ENCODE measurements around the gene C4BPB. TPM values are rescaled to one million over a fixed set of nuclear protein-coding genes. Genes with fewer than 3 reads are reported as not detected.

Gene C4BPB
- total and polyA plus RNA-seq, 2 experiments from 2014 or later: not detected

GRCh38 chr1:207128336-207128921, 39.8 kb downstream of the C4BPB start:
- Histone ChIP-seq H3K27ac (no peak overlapping the region), H3K79me2 (ENCODE audit: insufficient read depth) (no peaks in the 10 kb centered on the region), H4K20me1 (ENCODE audit: insufficient read depth) (no peaks in the 10 kb centered on the region), H3K36me3 (ENCODE audit: low read depth) (no peaks in the 10 kb centered on the region), H2AFZ (no peak overlapping the region), H3K4me2 (ENCODE audit: unreplicated experiment) (no peak overlapping the region), H3K27me3 (replicated peaks; ENCODE audit: insufficient read depth) (no peaks in the 10 kb centered on the region; the same call in 1 of the 2 replicates), H3K4me1 (ENCODE audit: insufficient read depth) (no peaks in the 10 kb centered on the region), H3K9ac (no peak overlapping the region), H3F3A (ENCODE audit: insufficient read depth) (no peaks in the 10 kb centered on the region), H3K9me3 (ENCODE audit: low read depth) (peaks cover 4% of the 10 kb centered on the region), H3K9me2 (ENCODE audit: insufficient read depth) (no peaks in the 10 kb centered on the region), H3K4me3 (no peak overlapping the region)
- no peak for DNase-seq
- in situ Hi-C loops (cut with MboI): no loop called here
- TF ChIP-seq EZH2 (IDR thresholded peaks at IDR 0.05; ENCODE audit: insufficient read depth, poor library complexity, severe bottlenecking) (no peak), EZH2phosphoT487 (IDR thresholded peaks at IDR 0.05; ENCODE audit: insufficient read depth, low read depth) (no peak)

- H3K4me2 ChIP-seq (ENCODE audit: unreplicated experiment): no peak overlapping the region
- H3K27me3 ChIP-seq (replicated peaks; ENCODE audit: insufficient read depth): no peaks in the 10 kb centered on the region; the same call in 1 of the 2 replicates
- in situ Hi-C loops (cut with MboI): no loop called here
- H3K27ac ChIP-seq: no peak overlapping the region
- no peak for DNase-seq
- H3K36me3 ChIP-seq (ENCODE audit: low read depth): no peaks in the 10 kb centered on the region
- H3F3A ChIP-seq (ENCODE audit: insufficient read depth): no peaks in the 10 kb centered on the region
- no peaks in the 10 kb centered on the region for H4K20me1 ChIP-seq (ENCODE audit: insufficient read depth)
- TF ChIP-seq EZH2 (IDR thresholded peaks at IDR 0.05; ENCODE audit: insufficient read depth, poor library complexity, severe bottlenecking): no peak
- no peak for TF ChIP-seq EZH2phosphoT487 (IDR thresholded peaks at IDR 0.05; ENCODE audit: insufficient read depth, low read depth)
- H3K9ac ChIP-seq: no peak overlapping the region
- H3K9me2 ChIP-seq (ENCODE audit: insufficient read depth): no peaks in the 10 kb centered on the region
- peaks cover 4% of the 10 kb centered on the region for H3K9me3 ChIP-seq (ENCODE audit: low read depth)
- no peaks in the 10 kb centered on the region for H3K79me2 ChIP-seq (ENCODE audit: insufficient read depth)
- H3K4me3 ChIP-seq: no peak overlapping the region
- H3K4me1 ChIP-seq (ENCODE audit: insufficient read depth): no peaks in the 10 kb centered on the region
- no peak overlapping the region for H2AFZ ChIP-seq
These were observed 40.4 kb downstream of the C4BPB start for GRCh38 chr1:207129053-207129452.

GRCh38 chr1:207130252-207131036, 41.8 kb downstream of the C4BPB start:
- Histone ChIP-seq H3K79me2 (ENCODE audit: insufficient read depth) (no peaks in the 10 kb centered on the region), H3K36me3 (ENCODE audit: low read depth) (no peaks in the 10 kb centered on the region), H4K20me1 (ENCODE audit: insufficient read depth) (no peaks in the 10 kb centered on the region), H3K27ac (no peak overlapping the region), H3K9me2 (ENCODE audit: insufficient read depth) (no peaks in the 10 kb centered on the region), H3K9ac (no peak overlapping the region), H2AFZ (no peak overlapping the region), H3K4me3 (no peak overlapping the region), H3K4me2 (ENCODE audit: unreplicated experiment) (no peak overlapping the region), H3K27me3 (replicated peaks; ENCODE audit: insufficient read depth) (no peaks in the 10 kb centered on the region), H3K9me3 (ENCODE audit: low read depth) (peaks cover 4% of the 10 kb centered on the region), H3K4me1 (ENCODE audit: insufficient read depth) (no peaks in the 10 kb centered on the region), H3F3A (ENCODE audit: insufficient read depth) (no peaks in the 10 kb centered on the region)
- TF ChIP-seq EZH2 (IDR thresholded peaks at IDR 0.05; ENCODE audit: insufficient read depth, poor library complexity, severe bottlenecking) (no peak), EZH2phosphoT487 (IDR thresholded peaks at IDR 0.05; ENCODE audit: insufficient read depth, low read depth) (no peak)
- no peak for DNase-seq
- WGBS, 2 experiments (ENCODE audit: low coverage in 1 of 2, low lambda C conversion rate in 2 of 2, missing lambda C conversion rate in 2 of 2): 0 to 5% methylated on average over 1 of the region's 1 CpG
- in situ Hi-C loops (cut with MboI): no loop called here

DNA sequence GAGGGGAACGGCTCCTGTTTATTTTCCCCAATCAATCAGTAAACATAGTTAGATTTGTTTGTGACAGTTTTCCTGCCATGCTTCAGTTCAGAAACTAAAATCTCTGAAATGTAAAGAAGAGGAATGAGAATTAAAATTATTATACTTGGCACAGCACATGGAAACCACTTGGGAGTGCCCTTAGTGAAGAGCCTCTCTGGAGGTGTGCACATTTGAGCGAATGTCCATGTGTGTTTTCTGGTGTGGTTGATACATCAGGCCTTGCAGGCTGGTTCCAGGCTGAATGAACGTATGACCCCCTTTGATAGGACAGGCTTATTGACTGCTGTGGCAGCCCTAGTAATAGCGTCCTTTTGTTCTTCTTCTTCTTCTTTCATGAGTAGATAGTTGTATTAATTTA, 42.5 kb downstream of the C4BPB start:
- WGBS, 2 experiments (ENCODE audit: low coverage in 1 of 2, low lambda C conversion rate in 2 of 2, missing lambda C conversion rate in 2 of 2): 54 to 58% methylated on average over 4 of the region's 4 CpGs
- H3K4me1 ChIP-seq (ENCODE audit: insufficient read depth): no peaks in the 10 kb centered on the region
- no peak overlapping the region for H3K9ac ChIP-seq
- no peaks in the 10 kb centered on the region for H3K36me3 ChIP-seq (ENCODE audit: low read depth)
- in situ Hi-C loops (cut with MboI): no loop called here
- H4K20me1 ChIP-seq (ENCODE audit: insufficient read depth): no peaks in the 10 kb centered on the region
- no peaks in the 10 kb centered on the region for H3F3A ChIP-seq (ENCODE audit: insufficient read depth)
- no peak for DNase-seq
- H3K79me2 ChIP-seq (ENCODE audit: insufficient read depth): no peaks in the 10 kb centered on the region
- H3K27me3 ChIP-seq (replicated peaks; ENCODE audit: insufficient read depth): no peaks in the 10 kb centered on the region
- no peaks in the 10 kb centered on the region for H3K9me2 ChIP-seq (ENCODE audit: insufficient read depth)
- H3K27ac ChIP-seq: no peak overlapping the region
- TF ChIP-seq EZH2 (IDR thresholded peaks at IDR 0.05; ENCODE audit: insufficient read depth, poor library complexity, severe bottlenecking): no peak
- TF ChIP-seq EZH2phosphoT487 (IDR thresholded peaks at IDR 0.05; ENCODE audit: insufficient read depth, low read depth): no peak
- H3K4me2 ChIP-seq (ENCODE audit: unreplicated experiment): no peak overlapping the region
- no peak overlapping the region for H2AFZ ChIP-seq
- no peak overlapping the region for H3K4me3 ChIP-seq
- H3K9me3 ChIP-seq (ENCODE audit: low read depth): peaks cover 4% of the 10 kb centered on the region

Measured in GM23248 (cell line).